ENCODE data around the gene ERGIC3.

ERGIC3 gene

GRCh38 chr20:35595456-35595855 is 53.6 kb downstream of the ERGIC3 start:
- Histone ChIP-seq H3K9ac (ENCODE audit: low read length) (no peak overlapping the region), H3K36me3 (ENCODE audit: insufficient read depth, low read length) (no peaks in the 10 kb centered on the region), H4K20me1 (ENCODE audit: insufficient read depth, low read length) (no peaks in the 10 kb centered on the region), H3K27me3 (ENCODE audit: insufficient read depth, low read length) (no peaks in the 10 kb centered on the region), H3K9me2 (ENCODE audit: low read depth, low read length) (no peaks in the 10 kb centered on the region), H3K4me2 (ENCODE audit: low read length) (no peak overlapping the region), H3K4me3 (ENCODE audit: low read depth, low read length, poor library complexity, severe bottlenecking) (no peak overlapping the region), H3K79me2 (ENCODE audit: insufficient read depth, low read length) (no peaks in the 10 kb centered on the region), H3K4me1 (ENCODE audit: insufficient read depth, low read length, severe bottlenecking) (no peaks in the 10 kb centered on the region), H3K27ac (ENCODE audit: low read depth, low read length, poor library complexity, severe bottlenecking) (no peak overlapping the region), H2AFZ (ENCODE audit: low read length) (no peak overlapping the region), H3F3A (ENCODE audit: insufficient read depth, low read length) (no peaks in the 10 kb centered on the region), H3K9me3 (ENCODE audit: low read length) (no peaks in the 10 kb centered on the region)
- no peak for TF ChIP-seq EZH2 (IDR thresholded peaks at IDR 0.05; ENCODE audit: borderline replicate concordance, low read length)
- TF ChIP-seq CTCF (IDR thresholded peaks at IDR 0.05; ENCODE audit: low read length) = no peak

GRCh38 chr20:35595901-35596300 is 54.0 kb downstream of the ERGIC3 start:
- Histone ChIP-seq H3K4me1 (ENCODE audit: insufficient read depth, low read length, severe bottlenecking) (no peaks in the 10 kb centered on the region), H3K4me3 (ENCODE audit: low read depth, low read length, poor library complexity, severe bottlenecking) (no peak overlapping the region), H3K27ac (ENCODE audit: low read depth, low read length, poor library complexity, severe bottlenecking) (no peak overlapping the region), H3K9me3 (ENCODE audit: low read length) (no peaks in the 10 kb centered on the region), H3F3A (ENCODE audit: insufficient read depth, low read length) (no peaks in the 10 kb centered on the region), H3K27me3 (ENCODE audit: insufficient read depth, low read length) (no peaks in the 10 kb centered on the region), H3K9ac (ENCODE audit: low read length) (no peak overlapping the region), H3K4me2 (ENCODE audit: low read length) (no peak overlapping the region), H3K9me2 (ENCODE audit: low read depth, low read length) (no peaks in the 10 kb centered on the region), H2AFZ (ENCODE audit: low read length) (no peak overlapping the region), H3K79me2 (ENCODE audit: insufficient read depth, low read length) (no peaks in the 10 kb centered on the region), H3K36me3 (ENCODE audit: insufficient read depth, low read length) (no peaks in the 10 kb centered on the region), H4K20me1 (ENCODE audit: insufficient read depth, low read length) (no peaks in the 10 kb centered on the region)
- no peak for TF ChIP-seq EZH2 (IDR thresholded peaks at IDR 0.05; ENCODE audit: borderline replicate concordance, low read length)
- TF ChIP-seq CTCF (IDR thresholded peaks at IDR 0.05; ENCODE audit: low read length) = no peak

GRCh38 chr20:35597186-35597585 is 55.3 kb downstream of the ERGIC3 start:
- no peaks in the 10 kb centered on the region for H3K9me3 ChIP-seq (ENCODE audit: low read length)
- no peaks in the 10 kb centered on the region for H3K79me2 ChIP-seq (ENCODE audit: insufficient read depth, low read length)

More at GRCh38 chr20:35597186-35597585, 55.3 kb downstream of the ERGIC3 start:
- Histone ChIP-seq H3K27ac (ENCODE audit: low read depth, low read length, poor library complexity, severe bottlenecking) (no peak overlapping the region), H3K27me3 (ENCODE audit: insufficient read depth, low read length) (no peaks in the 10 kb centered on the region), H3K36me3 (ENCODE audit: insufficient read depth, low read length) (no peaks in the 10 kb centered on the region), H4K20me1 (ENCODE audit: insufficient read depth, low read length) (no peaks in the 10 kb centered on the region), H3K9ac (ENCODE audit: low read length) (no peak overlapping the region), H3K9me2 (ENCODE audit: low read depth, low read length) (no peaks in the 10 kb centered on the region), H3K4me3 (ENCODE audit: low read depth, low read length, poor library complexity, severe bottlenecking) (no peak overlapping the region), H3K4me2 (ENCODE audit: low read length) (no peak overlapping the region), H3F3A (ENCODE audit: insufficient read depth, low read length) (no peaks in the 10 kb centered on the region), H2AFZ (ENCODE audit: low read length) (no peak overlapping the region), H3K4me1 (ENCODE audit: insufficient read depth, low read length, severe bottlenecking) (peaks cover 10% of the 10 kb centered on the region)
- TF ChIP-seq CTCF (IDR thresholded peaks at IDR 0.05; ENCODE audit: low read length) (no peak), EZH2 (IDR thresholded peaks at IDR 0.05; ENCODE audit: borderline replicate concordance, low read length) (no peak)
